Lower leg skin (tissue), 4 donors: Measurements from ENCODE around the gene HS3ST4. TPM values are rescaled to one million over a fixed set of nuclear protein-coding genes. Genes with fewer than 3 reads are reported as not detected.
"Not testable (repeated sequence)": the region's sequence is repeated elsewhere in the genome, so short reads cannot be mapped to it uniquely, and the experiment has no call there.

Experiments
- DNase-seq, 2 donors: peaks; one replicate each; pipeline ENCODE4 v3.0.0-alpha.2; 2019; ENCODE audit warnings: low spot score in 2 of 2
- H3K4me3 ChIP-seq: fragments of 200-600 bp; sonication (generic); 2 replicates; pipeline ENCODE4 v1.5.1; 2017; ENCODE audit warnings: mild to moderate bottlenecking, low read depth; ENCODE audit not compliant: poor library complexity, severe bottlenecking
- POLR2A ChIP-seq, 2 donors: fragments of 450-650 bp; IDR thresholded peaks; one replicate each; pipeline ENCODE4 v1.6.1; 2016 to 2017; ENCODE audit warnings: antibody characterized with exemption in 2 of 2, mild to moderate bottlenecking in 1 of 2, moderate library complexity in 1 of 2
- WGBS, 2 donors: methylation state at CpG; one replicate each; pipeline ENCODE4 v1.1.5; 2018; 5-methylcytosine and 5-hydroxymethylcytosine counted together
- intact Hi-C: fragments of 100-400 bp; cut with DNase I; formaldehyde crosslinking; loops from one replicate; pipeline ENCODE4 v1.15.0; 2023; ENCODE audit warnings: low total_unique reads
- total RNA-seq, 4 donors: library from RNA; depleted of rRNA; stranded (reverse); fragments of >200 nt; gene quantifications; one replicate each; pipeline ENCODE4 v1.1.0, GENCODE V29; 2016
- TF ChIP-seq, protein P1 (sequence below), 3 donors: fragments of 450-650 bp; IDR thresholded peaks; one replicate each; pipeline ENCODE4 v1.5.1; 2016; ENCODE audit warnings: antibody characterized with exemption in 3 of 3, mild to moderate bottlenecking in 3 of 3, moderate library complexity in 2 of 3

Gene HS3ST4
- total RNA-seq, 4 donors from 2014 or later: 0.17 to 2.4 (median 0.84) TPM; not detected in 1

DNA sequence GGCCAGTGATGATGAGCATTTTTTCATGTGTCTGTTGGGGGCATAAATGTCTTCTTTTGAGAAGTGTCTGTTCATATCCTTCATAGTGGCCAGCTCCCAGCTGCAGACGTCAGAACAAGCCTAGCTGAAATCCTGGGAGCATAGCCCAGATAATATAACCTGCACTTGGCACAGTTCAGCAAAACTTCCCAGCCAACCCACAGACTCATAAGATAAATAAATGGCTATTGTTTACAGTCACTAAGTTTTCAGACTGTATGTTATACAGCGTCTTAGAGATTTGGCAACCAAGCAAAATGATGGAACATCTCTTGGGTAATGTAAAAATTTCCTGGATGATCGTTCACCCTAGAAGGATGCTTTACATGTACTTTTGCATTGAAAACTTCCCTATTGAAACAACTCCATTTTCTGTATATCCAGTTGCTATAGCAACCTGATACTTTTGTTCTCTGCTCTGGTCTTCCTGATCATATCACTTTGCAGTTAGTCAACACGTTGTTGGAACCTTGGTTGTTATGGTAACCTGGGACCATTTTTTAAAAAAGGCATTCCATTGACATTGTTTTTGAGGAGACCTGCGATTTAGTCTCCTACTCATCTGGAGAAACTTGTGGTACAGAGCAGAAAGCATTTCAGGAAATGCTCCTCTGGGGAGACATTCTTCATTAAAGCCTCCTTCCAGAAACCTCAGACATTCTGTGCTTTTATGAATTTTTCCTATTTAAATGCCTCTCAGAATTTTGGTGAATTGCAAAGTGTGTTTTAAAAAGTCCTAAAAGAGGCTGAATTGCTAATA lies 378.7 kb downstream of the HS3ST4 start:
- DNase-seq: no peak

DNA sequence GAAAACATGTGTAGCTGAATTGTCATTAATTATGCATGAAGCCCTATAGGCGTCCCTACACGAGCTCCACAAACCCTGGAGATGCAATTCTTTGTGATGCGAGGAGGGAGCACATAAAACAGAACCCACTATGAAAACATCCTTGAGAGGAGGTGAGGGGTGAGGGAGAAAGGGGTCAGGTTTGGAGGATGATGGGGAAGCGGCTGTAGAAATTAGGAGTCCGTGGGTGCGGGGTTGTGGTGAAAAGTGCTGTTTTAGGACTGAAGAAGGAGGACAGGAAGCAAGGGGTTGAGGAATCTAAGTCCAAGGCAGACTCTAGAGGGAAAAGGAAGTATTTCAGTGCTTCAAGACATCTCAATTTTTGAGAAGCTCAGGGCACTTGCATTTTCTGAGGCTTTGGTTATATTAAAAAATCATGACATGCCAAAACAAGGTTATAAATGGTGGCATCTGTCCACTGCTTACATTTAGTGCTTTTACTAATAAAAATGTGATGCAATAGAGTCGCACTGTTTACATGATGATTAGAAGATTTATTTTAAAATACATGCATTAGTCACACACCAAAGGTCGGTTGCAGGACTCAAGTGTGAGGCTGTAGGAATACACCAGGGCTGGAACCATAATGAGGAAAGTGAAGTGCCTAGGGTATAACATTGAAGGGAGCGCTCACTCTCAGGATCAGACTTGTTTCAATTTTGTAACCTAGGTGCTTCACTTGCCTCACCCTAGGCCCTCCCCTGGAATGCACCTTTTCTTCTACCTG lies 379.5 kb downstream of the HS3ST4 start:
- WGBS, 2 donors: 58 to 61% methylated on average over 9 of the region's 9 CpGs
- intact Hi-C loops: no loop called here
- no peak overlapping the region for H3K4me3 ChIP-seq
- no peak for DNase-seq
- no peak for TF ChIP-seq POLR2A (IDR thresholded peaks at IDR 0.05)
- TF ChIP-seq, protein P1, sequence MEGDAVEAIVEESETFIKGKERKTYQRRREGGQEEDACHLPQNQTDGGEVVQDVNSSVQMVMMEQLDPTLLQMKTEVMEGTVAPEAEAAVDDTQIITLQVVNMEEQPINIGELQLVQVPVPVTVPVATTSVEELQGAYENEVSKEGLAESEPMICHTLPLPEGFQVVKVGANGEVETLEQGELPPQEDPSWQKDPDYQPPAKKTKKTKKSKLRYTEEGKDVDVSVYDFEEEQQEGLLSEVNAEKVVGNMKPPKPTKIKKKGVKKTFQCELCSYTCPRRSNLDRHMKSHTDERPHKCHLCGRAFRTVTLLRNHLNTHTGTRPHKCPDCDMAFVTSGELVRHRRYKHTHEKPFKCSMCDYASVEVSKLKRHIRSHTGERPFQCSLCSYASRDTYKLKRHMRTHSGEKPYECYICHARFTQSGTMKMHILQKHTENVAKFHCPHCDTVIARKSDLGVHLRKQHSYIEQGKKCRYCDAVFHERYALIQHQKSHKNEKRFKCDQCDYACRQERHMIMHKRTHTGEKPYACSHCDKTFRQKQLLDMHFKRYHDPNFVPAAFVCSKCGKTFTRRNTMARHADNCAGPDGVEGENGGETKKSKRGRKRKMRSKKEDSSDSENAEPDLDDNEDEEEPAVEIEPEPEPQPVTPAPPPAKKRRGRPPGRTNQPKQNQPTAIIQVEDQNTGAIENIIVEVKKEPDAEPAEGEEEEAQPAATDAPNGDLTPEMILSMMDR (IDR thresholded peaks at IDR 0.05): no peak

More for the DNA sequence above, 378.7 kb downstream of the HS3ST4 start:
- H3K4me3 ChIP-seq: no peak overlapping the region
- WGBS, 2 donors: 26 to 33% methylated on average over 5 of the region's 5 CpGs
- intact Hi-C loops: no loop called here
- TF ChIP-seq, protein P1 (IDR thresholded peaks at IDR 0.05): no peak
- no peak for TF ChIP-seq POLR2A (IDR thresholded peaks at IDR 0.05)

DNA sequence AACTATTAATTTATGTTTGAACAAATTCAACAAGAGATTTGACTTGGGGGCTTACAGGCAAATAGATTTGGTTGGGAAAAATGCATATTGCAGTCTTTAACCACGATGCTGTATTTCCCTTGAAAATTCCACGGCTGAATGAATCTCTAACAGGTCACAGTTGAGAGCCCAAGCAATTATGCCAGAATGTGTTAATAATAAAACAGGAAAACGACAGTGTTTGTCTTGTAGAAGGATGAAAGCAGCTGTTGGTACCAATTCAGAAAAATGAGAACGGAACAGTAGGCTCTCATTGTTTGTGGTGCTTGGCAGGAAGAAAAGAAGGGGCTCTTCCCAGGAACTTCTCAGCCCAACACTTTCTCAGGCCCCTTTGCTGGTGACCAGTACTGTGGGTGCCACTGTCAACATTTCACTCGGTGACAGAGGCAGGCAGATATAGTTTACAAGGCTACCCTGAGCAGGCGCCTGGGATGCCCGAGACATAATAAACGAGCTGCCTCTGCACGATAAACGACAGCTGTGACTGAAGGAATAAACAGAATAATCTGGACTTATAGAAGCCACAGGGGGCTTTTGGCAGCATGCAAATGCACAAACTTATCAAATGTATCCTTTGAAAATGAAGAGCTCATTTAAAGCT lies 387.1 kb downstream of the HS3ST4 start:
- intact Hi-C loops: no loop called here
- TF ChIP-seq, protein P1 (IDR thresholded peaks at IDR 0.05): no peak
- TF ChIP-seq POLR2A (IDR thresholded peaks at IDR 0.05): no peak
- DNase-seq: no peak
- no peak overlapping the region for H3K4me3 ChIP-seq
- WGBS, 2 donors: 42 to 53% methylated on average over 10 of the region's 10 CpGs

DNA sequence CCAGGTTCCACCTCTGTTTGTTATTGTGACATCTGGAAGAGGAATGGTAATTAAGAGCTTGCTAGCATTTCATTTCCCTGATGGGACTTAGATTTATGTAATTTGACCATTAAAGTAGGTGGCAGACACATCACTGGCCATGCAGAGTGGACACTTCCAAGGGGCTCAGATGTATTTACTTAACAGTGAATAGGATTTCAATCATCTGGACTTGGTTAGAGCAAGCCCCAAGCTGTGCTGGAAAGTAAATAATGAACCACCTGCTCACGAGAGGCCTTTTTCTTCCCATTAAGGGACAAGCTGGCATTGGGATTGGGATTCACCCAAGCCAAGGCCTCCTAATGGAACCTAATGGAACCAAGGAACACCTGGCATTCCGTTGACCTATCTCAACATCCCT lies 395.3 kb downstream of the HS3ST4 start:
- 45 to 59% methylated on average over 2 of the region's 2 CpGs for WGBS, 2 donors
- intact Hi-C loops: no loop called here
- H3K4me3 ChIP-seq: no peak overlapping the region

DNA sequence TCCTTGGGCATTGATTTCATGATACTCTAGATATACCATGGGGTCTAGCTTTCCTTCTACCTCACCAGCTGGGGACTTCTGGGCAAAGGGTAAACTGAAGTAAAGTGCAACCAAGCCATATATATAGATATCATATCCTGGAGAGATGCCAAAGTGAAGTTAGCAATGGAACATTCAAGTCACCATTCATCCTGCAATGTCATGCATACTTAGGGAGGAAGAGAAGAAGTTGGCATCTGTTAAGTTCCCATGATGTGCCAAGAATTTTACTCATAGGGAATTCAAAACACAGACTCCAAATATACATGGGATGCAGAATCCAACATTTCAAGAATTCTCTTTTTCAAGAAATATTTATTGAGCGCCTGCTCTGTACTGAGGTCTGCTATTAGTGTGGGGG lies 399.8 kb downstream of the HS3ST4 start:
- no peak overlapping the region for H3K4me3 ChIP-seq
- DNase-seq: no peak
- TF ChIP-seq, protein P1 (IDR thresholded peaks at IDR 0.05): no peak
- TF ChIP-seq POLR2A (IDR thresholded peaks at IDR 0.05): no peak
- intact Hi-C loops: no loop called here
- WGBS, 2 donors: 85 to 89% methylated on average over 1 of the region's 1 CpG

More for the DNA sequence above, 395.3 kb downstream of the HS3ST4 start:
- no peak for DNase-seq
- TF ChIP-seq, protein P1 (IDR thresholded peaks at IDR 0.05): no peak
- no peak for TF ChIP-seq POLR2A (IDR thresholded peaks at IDR 0.05)

DNA sequence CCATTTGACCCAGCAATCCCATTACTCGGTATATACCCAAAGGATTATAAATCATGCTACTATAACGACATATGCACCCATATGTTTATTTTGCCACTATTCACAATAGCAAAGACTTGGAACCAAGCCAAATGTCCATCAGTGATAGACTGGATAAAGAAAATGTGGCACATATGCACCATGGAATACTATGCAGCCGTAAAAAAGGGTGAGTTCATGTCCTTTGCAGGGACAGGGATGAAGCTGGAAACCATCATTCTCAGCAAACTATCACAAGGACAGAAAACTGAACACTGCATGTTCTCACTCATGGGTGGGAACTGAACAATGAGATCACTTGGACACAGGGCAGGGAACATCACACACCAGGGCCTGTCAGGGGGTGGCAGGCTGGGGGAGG lies 406.4 kb downstream of the HS3ST4 start:
- DNase-seq, H3K4me3 ChIP-seq, intact Hi-C loops: not testable (repeated sequence)
- 91 to 92% methylated on average over 3 of the region's 3 CpGs for WGBS, 2 donors
